GM19193 (cell line): Measurements from ENCODE around the gene P2RX7.
A peak's percentile ranks its signal among the peaks of the same experiment; 100 is the strongest.

Experiments
- POLR2A ChIP-seq: IDR thresholded peaks from 4 replicates; pipeline ENCODE4 v1.6.1; 2011; ENCODE audit not compliant: insufficient read depth, insufficient read length; ENCODE audit errors: extremely low read depth

P2RX7 gene

DNA sequence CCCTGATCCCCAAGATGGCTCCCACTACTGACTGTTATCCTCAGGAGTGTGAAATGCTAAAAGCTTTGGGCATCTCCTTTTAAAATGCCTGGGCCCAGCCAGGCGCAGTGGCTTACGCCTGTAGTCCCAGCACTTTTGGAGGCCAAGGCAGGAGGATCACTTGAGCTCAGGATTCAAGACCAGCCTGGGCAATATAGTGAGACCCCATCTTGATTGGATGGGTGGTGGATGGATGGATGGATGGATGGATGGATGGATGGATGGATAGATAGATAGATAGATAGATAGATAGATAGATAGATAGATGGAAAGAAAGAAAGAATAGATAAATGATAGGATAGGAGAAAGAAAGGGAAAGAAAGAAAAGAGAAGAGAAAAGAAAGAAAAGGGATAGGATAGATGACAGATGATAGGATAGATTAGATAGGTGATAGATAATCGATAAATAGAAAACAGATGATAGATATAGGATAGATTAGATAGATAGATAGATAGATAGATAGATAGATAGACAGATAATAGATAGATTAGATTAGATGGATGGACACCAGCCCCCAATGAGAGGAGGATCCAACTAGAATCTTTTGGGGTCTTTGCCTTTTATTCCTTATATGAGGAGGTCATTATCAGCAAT is 86.8 kb downstream of the P2RX7 start:
- TF ChIP-seq POLR2A: no peak

DNA sequence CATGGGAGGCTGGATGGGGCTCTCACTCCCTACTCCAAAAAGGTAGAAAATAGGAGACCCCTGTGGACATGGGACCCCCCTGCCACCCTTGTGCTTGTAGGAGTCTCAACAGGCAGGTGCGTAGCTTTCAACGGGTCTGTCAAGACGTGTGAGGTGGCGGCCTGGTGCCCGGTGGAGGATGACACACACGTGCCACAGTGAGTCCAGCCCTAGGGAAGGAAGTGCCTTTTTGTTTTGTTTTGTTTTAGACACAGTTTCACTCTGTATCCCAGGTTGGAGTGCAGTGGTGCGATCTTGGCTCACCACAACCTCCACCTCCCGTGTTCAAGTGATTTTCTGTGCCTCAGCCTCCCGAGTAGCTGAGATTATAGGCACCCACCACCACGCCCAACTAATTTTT is 90.2 kb downstream of the P2RX7 start:
- TF ChIP-seq POLR2A: no peak

DNA sequence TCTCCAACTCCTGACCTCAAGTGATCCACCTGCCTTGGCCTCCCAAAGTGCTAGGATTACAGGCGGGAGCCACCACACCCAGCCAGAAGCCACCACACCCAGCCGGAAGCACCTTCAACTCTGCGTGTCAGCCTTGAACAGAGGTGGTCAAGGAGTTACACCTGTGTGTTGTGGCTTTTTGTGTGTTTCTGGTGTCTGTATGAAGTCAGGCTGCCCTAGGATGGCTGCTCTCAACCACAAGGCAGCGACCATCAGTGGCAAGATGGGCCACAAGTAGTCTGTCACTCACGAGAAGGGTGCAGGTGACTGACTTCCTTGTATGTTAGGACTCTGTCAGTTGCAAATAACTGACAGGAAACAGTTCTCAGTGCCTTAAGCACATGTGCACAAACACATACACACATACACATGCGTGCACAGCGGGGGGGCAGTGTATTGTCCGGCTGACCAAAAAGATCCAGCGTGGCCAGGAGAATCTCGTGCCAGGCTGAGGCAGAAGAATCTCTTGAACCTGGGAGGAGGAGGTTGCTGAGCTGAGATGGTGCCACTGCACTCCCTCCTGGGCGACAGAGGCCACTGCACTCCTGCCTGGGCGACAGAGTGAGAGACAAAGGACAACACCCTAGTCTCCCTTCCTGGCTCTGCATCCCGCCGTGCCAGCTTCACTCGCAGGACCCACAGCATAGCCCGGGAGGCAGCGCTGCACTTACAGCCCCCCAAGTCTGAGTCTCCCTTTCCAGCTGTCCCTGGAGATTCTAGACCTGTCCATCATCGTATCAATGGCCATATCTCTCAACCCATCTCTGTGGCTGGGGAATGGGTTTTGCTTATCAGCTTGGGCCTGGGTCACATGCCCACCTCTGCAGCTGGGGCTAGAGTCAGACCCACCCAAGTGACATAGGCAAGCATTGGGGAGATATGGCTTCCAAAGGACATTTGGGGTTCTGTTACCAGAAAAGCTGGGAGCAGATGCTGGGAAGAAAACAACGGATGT is 90.9 kb downstream of the P2RX7 start:
- no peak for TF ChIP-seq POLR2A

DNA sequence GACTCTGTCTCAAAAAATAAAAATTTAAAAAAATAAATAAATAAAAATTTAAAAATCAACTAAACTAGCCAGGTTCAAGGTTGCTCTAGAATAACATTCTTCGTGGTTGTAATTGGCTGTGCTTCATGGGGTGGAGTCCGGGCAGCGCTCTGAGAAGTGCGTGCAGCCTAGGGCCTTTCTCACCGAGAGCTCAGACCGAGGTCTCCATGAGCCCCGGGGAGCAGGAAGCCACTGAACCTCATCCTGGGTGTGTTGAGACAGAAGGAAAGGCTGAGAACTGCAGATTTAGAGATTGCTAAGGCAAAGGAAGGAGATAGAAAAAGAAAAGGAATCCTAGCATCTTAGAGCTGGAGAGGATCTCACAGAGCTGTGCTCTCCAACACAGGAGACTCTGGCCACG is 91.9 kb downstream of the P2RX7 start:
- no peak for TF ChIP-seq POLR2A

DNA sequence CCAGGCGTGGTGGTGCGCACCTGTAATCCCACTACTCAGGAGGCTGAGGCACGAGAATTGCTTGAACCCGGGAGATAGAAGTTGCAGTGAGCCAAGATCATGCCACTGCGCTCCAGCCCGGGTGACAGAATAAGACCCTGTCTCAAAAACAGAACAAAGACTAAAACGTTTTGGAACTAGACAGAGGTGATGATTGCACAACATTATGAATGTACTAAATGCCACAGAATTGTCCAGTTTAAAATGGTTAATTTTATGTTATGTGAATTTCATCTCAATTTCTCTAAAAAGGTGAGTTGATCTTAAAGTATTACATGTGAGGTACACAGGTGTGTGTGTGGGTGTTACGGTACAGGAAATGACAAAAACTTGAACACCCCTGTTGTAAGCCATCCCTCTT is 93.7 kb downstream of the P2RX7 start:
- TF ChIP-seq POLR2A: no peak

DNA sequence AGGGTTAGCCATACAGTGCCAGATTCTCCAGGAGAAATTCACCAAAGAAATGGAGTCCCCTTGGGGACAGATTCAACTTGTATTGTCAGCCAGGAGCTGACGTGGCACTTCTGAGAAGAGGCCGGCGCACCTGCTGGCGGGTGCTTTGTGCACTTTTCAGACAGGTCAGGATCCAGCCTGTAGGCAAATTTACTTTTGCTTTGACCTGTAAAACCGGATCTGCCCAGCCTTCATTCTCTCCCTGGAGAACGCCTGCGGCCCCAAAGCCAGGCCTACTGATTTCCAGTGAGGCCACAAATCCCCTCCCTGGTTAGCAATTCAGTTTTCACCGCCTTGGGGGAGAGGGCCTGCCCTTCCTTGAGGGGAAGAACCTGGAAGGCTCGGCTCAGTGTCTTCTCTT is 94.6 kb downstream of the P2RX7 start:
- peak; percentile 54 for TF ChIP-seq POLR2A

DNA sequence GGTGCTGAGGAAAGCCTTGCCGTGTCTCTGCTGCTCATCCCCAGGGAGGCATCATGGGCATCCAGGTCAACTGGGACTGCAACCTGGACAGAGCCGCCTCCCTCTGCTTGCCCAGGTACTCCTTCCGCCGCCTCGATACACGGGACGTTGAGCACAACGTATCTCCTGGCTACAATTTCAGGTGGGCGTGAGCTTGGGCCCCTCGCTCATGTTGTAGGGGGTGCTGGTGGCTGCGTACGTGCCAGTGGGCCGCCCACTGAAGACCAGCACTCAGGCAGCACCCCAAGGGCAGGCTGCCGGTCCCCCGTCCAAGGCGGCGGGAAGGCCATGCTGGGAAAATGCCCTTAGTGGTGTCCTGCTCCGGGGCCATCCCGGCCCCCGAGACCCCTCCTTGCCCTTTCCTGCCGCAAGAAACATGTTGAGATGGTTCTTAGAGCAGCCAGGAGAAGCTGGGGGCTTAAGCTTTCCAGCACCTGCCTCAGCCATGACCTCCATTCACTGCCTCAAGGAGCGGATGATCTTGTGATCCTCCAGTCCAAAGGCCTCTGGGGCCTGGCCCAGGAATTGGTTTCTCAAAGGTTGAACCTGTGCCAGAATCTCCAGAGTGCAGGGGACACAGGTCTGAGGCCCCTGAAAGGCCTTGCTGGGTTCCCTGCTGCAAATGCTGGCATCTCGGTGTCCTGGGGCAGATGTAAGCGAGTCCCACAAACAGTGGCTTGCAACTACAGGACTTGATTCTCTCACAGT is 96.4 kb downstream of the P2RX7 start:
- TF ChIP-seq POLR2A: no peak

DNA sequence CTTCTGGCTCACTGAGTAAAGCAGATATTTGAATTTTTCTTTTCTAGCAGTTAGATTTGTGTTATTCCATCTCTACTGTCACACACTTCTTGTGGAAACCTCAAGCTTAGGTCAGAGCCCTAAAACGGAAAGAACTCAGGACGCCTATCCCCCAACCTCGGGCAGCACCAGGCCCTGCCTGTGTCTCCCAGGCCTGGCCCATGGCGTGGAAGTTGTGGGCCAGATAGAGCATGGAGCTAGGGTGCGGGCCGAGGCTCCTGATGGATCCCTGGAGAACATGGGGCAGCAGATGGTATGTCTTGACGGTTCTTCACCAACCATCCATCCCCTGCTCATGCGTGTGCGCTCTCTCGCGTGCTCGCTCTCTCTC is 97.8 kb downstream of the P2RX7 start:
- TF ChIP-seq POLR2A: no peak

DNA sequence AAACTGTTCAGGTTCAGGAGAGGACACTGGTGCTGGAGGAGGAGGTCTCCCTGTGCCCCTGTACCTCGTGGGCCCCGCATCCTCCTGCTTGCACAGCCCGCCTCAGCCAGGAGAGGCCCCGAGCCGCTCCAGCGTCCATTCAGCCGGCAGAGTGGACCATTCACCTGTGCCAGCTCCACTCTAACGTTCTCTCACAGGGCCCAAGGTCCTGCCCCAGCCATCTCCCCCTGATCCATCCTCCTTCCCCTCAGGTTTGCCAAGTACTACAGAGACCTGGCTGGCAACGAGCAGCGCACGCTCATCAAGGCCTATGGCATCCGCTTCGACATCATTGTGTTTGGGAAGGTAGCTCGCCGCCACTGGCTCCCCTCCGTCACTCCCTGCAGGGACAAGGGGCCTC is 99.5 kb downstream of the P2RX7 start:
- no peak for TF ChIP-seq POLR2A

DNA sequence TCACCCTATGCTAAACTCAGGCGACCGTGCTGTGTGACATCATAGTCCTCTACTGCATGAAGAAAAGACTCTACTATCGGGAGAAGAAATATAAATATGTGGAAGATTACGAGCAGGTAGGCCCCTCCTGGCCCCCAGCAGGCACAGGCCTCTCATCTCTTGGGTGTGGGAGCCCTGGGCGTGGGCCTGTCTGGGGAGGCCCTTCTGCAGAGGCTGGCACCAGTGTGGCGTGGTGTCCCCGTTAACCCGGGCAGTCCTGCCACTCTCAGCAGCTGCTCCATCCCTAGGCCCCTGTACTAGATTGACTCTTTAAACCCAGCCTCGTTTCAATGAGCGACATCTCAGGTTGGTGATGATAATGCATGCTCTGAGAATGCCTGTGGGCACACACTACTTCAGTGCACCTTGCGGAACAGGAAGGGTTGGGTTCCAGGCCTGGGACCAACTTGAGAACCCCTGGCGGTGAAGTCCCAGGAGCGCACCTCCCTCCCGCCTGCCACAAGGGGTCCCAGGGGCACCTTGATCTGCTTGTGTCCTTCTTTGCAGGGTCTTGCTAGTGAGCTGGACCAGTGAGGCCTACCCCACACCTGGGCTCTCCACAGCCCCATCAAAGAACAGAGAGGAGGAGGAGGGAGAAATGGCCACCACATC is 100.4 kb downstream of the P2RX7 start:
- TF ChIP-seq POLR2A: no peak

DNA sequence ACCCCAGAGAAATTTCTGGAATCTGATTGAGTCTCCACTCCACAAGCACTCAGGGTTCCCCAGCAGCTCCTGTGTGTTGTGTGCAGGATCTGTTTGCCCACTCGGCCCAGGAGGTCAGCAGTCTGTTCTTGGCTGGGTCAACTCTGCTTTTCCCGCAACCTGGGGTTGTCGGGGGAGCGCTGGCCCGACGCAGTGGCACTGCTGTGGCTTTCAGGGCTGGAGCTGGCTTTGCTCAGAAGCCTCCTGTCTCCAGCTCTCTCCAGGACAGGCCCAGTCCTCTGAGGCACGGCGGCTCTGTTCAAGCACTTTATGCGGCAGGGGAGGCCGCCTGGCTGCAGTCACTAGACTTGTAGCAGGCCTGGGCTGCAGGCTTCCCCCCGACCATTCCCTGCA is 100.9 kb downstream of the P2RX7 start:
- no peak for TF ChIP-seq POLR2A

DNA sequence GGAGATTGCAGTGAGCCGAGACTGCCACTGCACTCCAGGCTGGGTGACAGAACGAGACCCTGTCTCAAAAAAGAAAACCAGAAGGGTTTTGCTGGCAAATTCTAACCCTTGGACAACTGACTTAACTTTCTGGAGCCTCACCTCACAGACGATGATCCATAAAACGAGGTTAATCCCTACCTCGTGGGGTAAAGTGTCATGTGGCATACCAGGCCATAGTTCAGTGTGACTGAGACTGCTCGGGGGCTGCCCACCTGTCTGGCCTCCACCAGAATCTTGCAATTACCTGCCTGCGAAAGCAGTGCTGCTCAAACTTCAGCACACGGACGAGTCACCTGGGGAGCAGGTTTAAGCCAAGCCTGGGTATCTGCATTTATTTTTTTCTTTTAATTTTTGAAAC is 104.1 kb downstream of the P2RX7 start:
- TF ChIP-seq POLR2A: no peak

DNA sequence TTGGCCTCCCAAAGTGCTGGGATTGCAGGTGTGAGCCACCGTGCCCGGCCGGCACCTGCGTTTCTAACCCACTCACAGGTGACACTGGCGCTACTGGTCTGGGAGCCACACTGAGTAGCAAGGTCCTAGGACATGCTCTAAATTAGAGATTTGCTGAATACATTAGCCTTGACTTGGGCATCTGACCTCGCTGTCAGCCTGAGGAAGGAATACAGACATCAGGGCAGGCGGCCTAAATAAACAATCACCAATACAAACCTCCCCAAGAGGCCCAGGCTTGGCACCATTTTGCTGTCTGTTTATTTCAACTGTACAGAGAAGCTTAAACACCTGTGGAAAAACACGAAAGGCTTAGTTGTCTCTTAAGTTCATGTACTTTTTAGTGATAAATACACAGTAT is 104.7 kb downstream of the P2RX7 start:
- no peak for TF ChIP-seq POLR2A
